Measurements from ENCODE around the gene HERC3. TPM values are rescaled to one million over a fixed set of nuclear protein-coding genes. Genes with fewer than 3 reads are reported as not detected.

The HERC3 gene
- total RNA-seq, 1 experiment from 2014 or later = 16.9 TPM

GRCh38 chr4:88659890-88660208 lies 67.6 kb downstream of the HERC3 start:
- Histone ChIP-seq H3K4me1 (replicated peaks; ENCODE audit: insufficient read depth) (peaks cover 31% of the 10 kb centered on the region), H3K4me2 (no peak overlapping the region), H2AFZ (no peak overlapping the region), H3K27me3 (ENCODE audit: insufficient read depth, low read depth) (no peaks in the 10 kb centered on the region), H3K9me3 (ENCODE audit: insufficient read depth, low read depth) (no peaks in the 10 kb centered on the region), H3K9me2 (ENCODE audit: insufficient read depth) (no peaks in the 10 kb centered on the region; the same call in 1 of the 2 replicates), H3K4me3 (no peak overlapping the region), H3K27ac (peak overlapping the region; percentile 59; the same call in 1 of the 2 replicates), H3K36me3 (ENCODE audit: low read depth) (no peaks in the 10 kb centered on the region), H3K79me2 (ENCODE audit: low read depth) (no peaks in the 10 kb centered on the region), H3F3A (ENCODE audit: insufficient read depth, low read depth) (peaks cover 5% of the 10 kb centered on the region; the same call in 1 of the 2 replicates), H4K20me1 (ENCODE audit: insufficient read depth) (no peaks in the 10 kb centered on the region)
- ChIA-PET POLR2A (ENCODE audit: unreplicated experiment) (interaction anchor here (0.9 kb wide), 1 partner anchor 120 kb away, joined by 9 read pairs; no protein-coding TSS in a partner anchor), CTCF (interaction anchor here (0.9 to 1.3 kb wide), 3 partner anchors 67 to 133 kb away, joined by 4 to 9 read pairs (median 5); no protein-coding TSS in a partner anchor)
- intact Hi-C loops (cut with micrococcal nuclease; ENCODE audit: unreplicated experiment) = loop anchor here (1.0 to 2.0 kb wide), 4 partner anchors 48 to 131 kb away; no protein-coding TSS in a partner anchor
- TF ChIP-seq EZH2 (IDR thresholded peaks at IDR 0.05; ENCODE audit: low read depth) = no peak
- no peak for TF ChIP-seq CTCF (conservative IDR thresholded peaks at IDR 0.05)
- DNase-seq = no peak
- BruUV-seq (replicated peaks) = no TSS peak

GRCh38 chr4:88660446-88661294 lies 68.4 kb downstream of the HERC3 start:
- no peaks in the 10 kb centered on the region; the same call in 1 of the 2 replicates for H3K9me2 ChIP-seq (ENCODE audit: insufficient read depth)
- H3K4me2 ChIP-seq = no peak overlapping the region
- no peaks in the 10 kb centered on the region for H3K36me3 ChIP-seq (ENCODE audit: low read depth)
- intact Hi-C loops (cut with micrococcal nuclease; ENCODE audit: unreplicated experiment) = no loop called here
- TF ChIP-seq CTCF (conservative IDR thresholded peaks at IDR 0.05) = no peak
- TF ChIP-seq EZH2 (IDR thresholded peaks at IDR 0.05; ENCODE audit: low read depth) = no peak
- BruUV-seq (replicated peaks) = no TSS peak
- H3K27me3 ChIP-seq (ENCODE audit: insufficient read depth, low read depth) = no peaks in the 10 kb centered on the region
- POLR2A ChIA-PET (ENCODE audit: unreplicated experiment) = interaction anchor here (0.6 kb wide), 1 partner anchor 130 kb away, joined by 6 read pairs; no protein-coding TSS in a partner anchor
- no peak overlapping the region for H2AFZ ChIP-seq
- H3K4me1 ChIP-seq (replicated peaks; ENCODE audit: insufficient read depth) = peaks cover 31% of the 10 kb centered on the region
- no peaks in the 10 kb centered on the region for H3K79me2 ChIP-seq (ENCODE audit: low read depth)
- CTCF ChIA-PET = interaction anchor here (1.0 kb wide), 1 partner anchor 121 kb away, joined by 3 read pairs; no protein-coding TSS in a partner anchor
- H3K27ac ChIP-seq = peak overlapping the region; percentile 76
- peaks cover 5% of the 10 kb centered on the region; the same call in 1 of the 2 replicates for H3F3A ChIP-seq (ENCODE audit: insufficient read depth, low read depth)
- H3K9me3 ChIP-seq (ENCODE audit: insufficient read depth, low read depth) = no peaks in the 10 kb centered on the region
- DNase-seq = no peak
- no peaks in the 10 kb centered on the region for H4K20me1 ChIP-seq (ENCODE audit: insufficient read depth)
- no peak overlapping the region for H3K4me3 ChIP-seq

GRCh38 chr4:88661739-88662138 lies 69.5 kb downstream of the HERC3 start:
- intact Hi-C loops (cut with micrococcal nuclease; ENCODE audit: unreplicated experiment) = no loop called here
- peaks cover 31% of the 10 kb centered on the region for H3K4me1 ChIP-seq (replicated peaks; ENCODE audit: insufficient read depth)
- no TSS peak for BruUV-seq (replicated peaks)
- no peaks in the 10 kb centered on the region for H4K20me1 ChIP-seq (ENCODE audit: insufficient read depth)
- H3F3A ChIP-seq (ENCODE audit: insufficient read depth, low read depth) = peaks cover 5% of the 10 kb centered on the region; the same call in 1 of the 2 replicates
- no peak overlapping the region for H3K4me3 ChIP-seq
- TF ChIP-seq CTCF (conservative IDR thresholded peaks at IDR 0.05) = no peak
- TF ChIP-seq EZH2 (IDR thresholded peaks at IDR 0.05; ENCODE audit: low read depth) = no peak
- H3K9me3 ChIP-seq (ENCODE audit: insufficient read depth, low read depth) = no peaks in the 10 kb centered on the region
- H3K4me2 ChIP-seq = peak overlapping the region; percentile 42
- no peaks in the 10 kb centered on the region for H3K79me2 ChIP-seq (ENCODE audit: low read depth)
- ChIA-PET CTCF (interaction anchor here (1.0 kb wide), 1 partner anchor 122 kb away, joined by 3 read pairs; no protein-coding TSS in a partner anchor), POLR2A (ENCODE audit: unreplicated experiment) (interaction anchor here (0.6 kb wide), 1 partner anchor 131 kb away, joined by 6 read pairs; no protein-coding TSS in a partner anchor)
- DNase-seq = peak in 1 of 2 experiments; percentile 78
- no peak overlapping the region for H2AFZ ChIP-seq
- H3K27me3 ChIP-seq (ENCODE audit: insufficient read depth, low read depth) = no peaks in the 10 kb centered on the region
- no peaks in the 10 kb centered on the region for H3K36me3 ChIP-seq (ENCODE audit: low read depth)
- peak overlapping the region; percentile 76 for H3K27ac ChIP-seq
- H3K9me2 ChIP-seq (ENCODE audit: insufficient read depth) = no peaks in the 10 kb centered on the region; the same call in 1 of the 2 replicates
